HG03175 (cell line): ENCODE data around the gene HLA-DQA1.
"Not testable (repeated sequence)": the region's sequence is repeated elsewhere in the genome, so short reads cannot be mapped to it uniquely, and the experiment has no call there.

Experiments used
- ATAC-seq: cut with Tn5 transposase; IDR thresholded peaks from one replicate; pipeline ENCODE4 v1.9.1; 2021; ENCODE audit warnings: mild to moderate bottlenecking, moderate library complexity; ENCODE audit not compliant: unreplicated experiment

Gene HLA-DQA1

GRCh38 chr6:32621372-32621771, 15.8 kb upstream of the HLA-DQA1 start:
- ATAC-seq: no peak

GRCh38 chr6:32622545-32623401, 14.4 kb upstream of the HLA-DQA1 start:
- ATAC-seq: peak; percentile 72

GRCh38 chr6:32623693-32624092, 13.5 kb upstream of the HLA-DQA1 start:
- no peak for ATAC-seq

- no peak for ATAC-seq
Measured at GRCh38 chr6:32624565-32624964, 12.6 kb upstream of the HLA-DQA1 start.

GRCh38 chr6:32625137-32625536, 12.1 kb upstream of the HLA-DQA1 start:
- no peak for ATAC-seq

GRCh38 chr6:32627249-32627648, 10.0 kb upstream of the HLA-DQA1 start:
- ATAC-seq: no peak

- peak; percentile 54 for ATAC-seq
Measured at GRCh38 chr6:32627831-32628230, 9.4 kb upstream of the HLA-DQA1 start.

- not testable (repeated sequence) for ATAC-seq
Measured at GRCh38 chr6:32629793-32630192, 7.4 kb upstream of the HLA-DQA1 start.

- ATAC-seq: no peak
Measured at GRCh38 chr6:32635526-32636123, 1.6 kb upstream of the HLA-DQA1 start.

GRCh38 chr6:32637883-32638282, 677 bp downstream of the HLA-DQA1 start:
- no peak for ATAC-seq

- ATAC-seq: no peak
Measured at GRCh38 chr6:32638532-32639219, 1.5 kb downstream of the HLA-DQA1 start.

- ATAC-seq: no peak
Measured at GRCh38 chr6:32639440-32640394, 2.5 kb downstream of the HLA-DQA1 start.

GRCh38 chr6:32641122-32641521, 3.9 kb downstream of the HLA-DQA1 start:
- ATAC-seq: no peak

GRCh38 chr6:32641785-32642719, 4.8 kb downstream of the HLA-DQA1 start:
- ATAC-seq: not testable (repeated sequence)

GRCh38 chr6:32642720-32643106, 5.5 kb downstream of the HLA-DQA1 start:
- ATAC-seq: no peak

- no peak for ATAC-seq
Measured at GRCh38 chr6:32643904-32644303, 6.7 kb downstream of the HLA-DQA1 start.

GRCh38 chr6:32645047-32645703, 8.0 kb downstream of the HLA-DQA1 start:
- ATAC-seq: no peak

- ATAC-seq: no peak
Measured at GRCh38 chr6:32655203-32655710, 18.1 kb downstream of the HLA-DQA1 start.

- ATAC-seq: not testable (repeated sequence)
Measured at GRCh38 chr6:32657329-32657728, 20.1 kb downstream of the HLA-DQA1 start.
